ENCODE data around the gene TLCD1. TPM values are rescaled to one million over a fixed set of nuclear protein-coding genes. Genes with fewer than 3 reads are reported as not detected.

The TLCD1 gene
- total and polyA plus RNA-seq, 10 of the 15 experiments (the other 5 are each of a cell fraction or from before 2014, with no cell fraction given), result 2.9 to 19.8 (median 7.7) TPM

- TF ChIP-seq CUX1 (IDR thresholded peaks at IDR 0.05; ENCODE audit: insufficient replicate concordance, low read depth, low read length) (no peak), MXI1 (IDR thresholded peaks at IDR 0.05; ENCODE audit: low read depth, low read length) (no peak; the same call in 1 of the 2 replicates), HCFC1 (IDR thresholded peaks at IDR 0.05; ENCODE audit: low read length) (no peak), BACH1 (IDR thresholded peaks at IDR 0.05; ENCODE audit: borderline replicate concordance) (peak; percentile 56; the same call in 1 of the 2 replicates), PBX3 (IDR thresholded peaks at IDR 0.05; ENCODE audit: insufficient replicate concordance, low read depth, low read length) (no peak), SMC3 (IDR thresholded peaks at IDR 0.05; ENCODE audit: borderline replicate concordance, low read length) (no peak), MEF2A (IDR thresholded peaks at IDR 0.05; ENCODE audit: insufficient read depth, low read depth, low read length) (0 out of 2 replicates have a peak, but pooled peaks have one; percentile 10), ZNF207 (IDR thresholded peaks at IDR 0.05; ENCODE audit: borderline replicate concordance) (no peak), TCF12 (IDR thresholded peaks at IDR 0.05; ENCODE audit: low read depth, low read length) (0 out of 2 replicates have a peak, but pooled peaks have one; percentile 38), HSF1 (IDR thresholded peaks at IDR 0.05; ENCODE audit: low read depth, low read length) (no peak), CBX3 (IDR thresholded peaks at IDR 0.05; ENCODE audit: borderline replicate concordance, low read depth) (no peak), SIN3A (IDR thresholded peaks at IDR 0.05; ENCODE audit: low read depth, low read length) (no peak), MTA3 (IDR thresholded peaks at IDR 0.05; ENCODE audit: borderline replicate concordance, low read length) (no peak), SMARCA5 (IDR thresholded peaks at IDR 0.05) (no peak), TBL1XR1 (IDR thresholded peaks at IDR 0.05; ENCODE audit: low read depth, low read length) (no peak), ZNF592 (IDR thresholded peaks at IDR 0.05) (no peak), PAX5 (IDR thresholded peaks at IDR 0.05; ENCODE audit: borderline replicate concordance, low read depth, low read length) (peak; percentile 25; the same call in 1 of the 2 replicates), LARP7 (IDR thresholded peaks at IDR 0.05) (peak; percentile 88)
These were observed 290 bp downstream of the TLCD1 start (continued) for GRCh38 chr17:28725660-28726225.

Measured in GM12878 (cell line).